Osteoblast (primary cell): ENCODE results near the gene TMEM255B. TPM values are rescaled to one million over a fixed set of nuclear protein-coding genes. Genes with fewer than 3 reads are reported as not detected.

Experiments
- DNase-seq: peaks from one replicate; pipeline ENCODE4 v3.0.0; 2011; ENCODE audit warnings: low spot score, mixed read lengths; ENCODE audit not compliant: insufficient read length; ENCODE audit errors: missing footprints
- H2AFZ ChIP-seq: 2 replicates; pipeline ENCODE4 v1.6.0; 2011; ENCODE audit warnings: mild to moderate bottlenecking, low read length
- H3K27ac ChIP-seq: 2 replicates; pipeline ENCODE4 v1.5.1; 2011; ENCODE audit warnings: mild to moderate bottlenecking, low read depth, low read length, moderate library complexity
- H3K27me3 ChIP-seq: 2 replicates; pipeline ENCODE4 v1.6.0; 2012; ENCODE audit warnings: mild to moderate bottlenecking, control low read depth, inconsistent platforms, low read length, moderate library complexity; ENCODE audit not compliant: insufficient read depth
- H3K36me3 ChIP-seq: 2 replicates; pipeline ENCODE4 v1.5.1; 2011; ENCODE audit warnings: mild to moderate bottlenecking, low read length, control low read depth, moderate library complexity; ENCODE audit not compliant: insufficient read depth
- H3K4me1 ChIP-seq: 2 replicates; pipeline ENCODE4 v1.5.1; 2011; ENCODE audit warnings: mild to moderate bottlenecking, low read length, control low read depth, moderate library complexity; ENCODE audit not compliant: insufficient read depth
- H3K4me2 ChIP-seq: 2 replicates; pipeline ENCODE4 v1.6.0; 2011; ENCODE audit warnings: mild to moderate bottlenecking, low read length; ENCODE audit not compliant: insufficient read depth
- H3K4me3 ChIP-seq: fragments of 200-600 bp; sonication (generic); 3 replicates; pipeline ENCODE4 v1.5.1; 2012; ENCODE audit warnings: mild to moderate bottlenecking, low read length, inconsistent platforms; ENCODE audit not compliant: insufficient read depth
- H3K79me2 ChIP-seq: 2 replicates; pipeline ENCODE4 v1.6.0; 2012; ENCODE audit warnings: mild to moderate bottlenecking, low read length, control low read depth, inconsistent platforms; ENCODE audit not compliant: insufficient read depth
- H3K9me3 ChIP-seq: 2 replicates; pipeline ENCODE4 v1.5.1; 2011; ENCODE audit warnings: low read depth, low read length, control low read depth
- H4K20me1 ChIP-seq: 2 replicates; pipeline ENCODE4 v1.6.0; 2012; ENCODE audit warnings: mild to moderate bottlenecking, low read length, control low read depth; ENCODE audit not compliant: insufficient read depth
- CTCF ChIP-seq: IDR thresholded peaks from 2 replicates; pipeline ENCODE4 v1.5.1; 2011; ENCODE audit warnings: mild to moderate bottlenecking, low read depth, low read length, moderate library complexity; ENCODE audit errors: extremely low read depth
- total RNA-seq: library from RNA; depleted of rRNA; stranded (reverse); fragments of >200 nt; gene quantifications from 2 replicates; pipeline ENCODE4 v1.2.3, GENCODE V29; 2012

Gene TMEM255B
- total RNA-seq, 1 donor = 1.8 TPM

- Histone ChIP-seq H4K20me1 (no peaks in the 10 kb centered on the region), H3K4me2 (no peak overlapping the region), H3K9me3 (no peaks in the 10 kb centered on the region), H3K27ac (no peak overlapping the region), H3K36me3 (no peaks in the 10 kb centered on the region), H3K4me1 (peaks cover 27% of the 10 kb centered on the region), H3K27me3 (peaks cover 21% of the 10 kb centered on the region), H3K4me3 (no peak overlapping the region), H3K79me2 (no peaks in the 10 kb centered on the region), H2AFZ (no peak overlapping the region)
- DNase-seq = no peak
- no peak for TF ChIP-seq CTCF
These were observed 22.5 kb downstream of the TMEM255B start for GRCh38 chr13:113781571-113781970.

- Histone ChIP-seq H3K36me3 (no peaks in the 10 kb centered on the region), H3K27me3 (peaks cover 20% of the 10 kb centered on the region), H3K27ac (no peak overlapping the region), H3K4me2 (no peak overlapping the region), H4K20me1 (no peaks in the 10 kb centered on the region), H3K4me3 (no peak overlapping the region), H3K79me2 (no peaks in the 10 kb centered on the region), H2AFZ (no peak overlapping the region), H3K4me1 (peaks cover 29% of the 10 kb centered on the region), H3K9me3 (no peaks in the 10 kb centered on the region)
- peak; percentile 37 for DNase-seq
- TF ChIP-seq CTCF = no peak
These were observed 23.4 kb downstream of the TMEM255B start for GRCh38 chr13:113782472-113782871.

- no peaks in the 10 kb centered on the region for H4K20me1 ChIP-seq
- no peak overlapping the region for H3K4me2 ChIP-seq
- H3K4me1 ChIP-seq = peaks cover 29% of the 10 kb centered on the region
- no peaks in the 10 kb centered on the region for H3K79me2 ChIP-seq
- no peak overlapping the region for H3K4me3 ChIP-seq
- H3K27ac ChIP-seq = no peak overlapping the region
- peaks cover 12% of the 10 kb centered on the region for H3K27me3 ChIP-seq
- H2AFZ ChIP-seq = no peak overlapping the region
- DNase-seq = no peak
- no peak for TF ChIP-seq CTCF
- H3K9me3 ChIP-seq = no peaks in the 10 kb centered on the region
- no peaks in the 10 kb centered on the region for H3K36me3 ChIP-seq
These were observed 24.3 kb downstream of the TMEM255B start for GRCh38 chr13:113783200-113783881.

GRCh38 chr13:113783966-113784644 lies 25.1 kb downstream of the TMEM255B start:
- Histone ChIP-seq H3K27ac (peak overlapping the region; percentile 47), H3K4me1 (peaks cover 29% of the 10 kb centered on the region), H3K79me2 (no peaks in the 10 kb centered on the region), H2AFZ (no peak overlapping the region), H3K27me3 (peaks cover 7% of the 10 kb centered on the region), H4K20me1 (no peaks in the 10 kb centered on the region), H3K36me3 (no peaks in the 10 kb centered on the region), H3K9me3 (no peaks in the 10 kb centered on the region), H3K4me3 (peak overlapping the region; percentile 25), H3K4me2 (peak overlapping the region; percentile 52)
- no peak for TF ChIP-seq CTCF
- DNase-seq = no peak
